Fibroblast of skin of right biceps (primary cell): ENCODE data around the gene CXCR1.
"Not testable (repeated sequence)": the region's sequence is repeated elsewhere in the genome, so short reads cannot be mapped to it uniquely, and the experiment has no call there.

Experiments
- DNase-seq: peaks from one replicate; pipeline ENCODE4 v3.0.0-alpha.2; 2013

The CXCR1 gene

DNA sequence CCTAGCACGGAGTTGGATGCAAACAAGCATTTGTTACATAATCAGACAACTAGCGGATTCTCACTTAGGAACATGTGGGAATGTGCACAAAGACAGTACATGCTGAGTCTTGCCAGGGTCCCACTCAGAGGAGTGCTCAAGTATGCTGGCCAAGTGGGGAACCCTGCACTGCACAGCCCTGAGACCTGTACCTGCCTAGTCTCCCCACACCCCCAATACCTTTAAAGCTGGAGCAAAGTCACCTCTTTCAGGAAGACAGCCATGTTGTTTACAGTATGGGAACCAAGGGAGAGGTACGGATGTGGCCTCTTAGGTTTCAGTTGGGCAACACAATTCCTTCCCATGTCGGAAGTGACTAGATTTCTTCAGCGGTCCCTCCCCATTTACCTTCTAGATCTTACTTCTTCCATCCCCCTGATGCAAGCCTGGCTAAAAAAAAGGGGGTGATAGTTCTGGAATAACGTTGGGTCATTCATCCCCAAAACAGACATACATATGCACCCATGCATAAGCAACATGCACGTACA lies 10.7 kb downstream of the CXCR1 start:
- DNase-seq: no peak

DNA sequence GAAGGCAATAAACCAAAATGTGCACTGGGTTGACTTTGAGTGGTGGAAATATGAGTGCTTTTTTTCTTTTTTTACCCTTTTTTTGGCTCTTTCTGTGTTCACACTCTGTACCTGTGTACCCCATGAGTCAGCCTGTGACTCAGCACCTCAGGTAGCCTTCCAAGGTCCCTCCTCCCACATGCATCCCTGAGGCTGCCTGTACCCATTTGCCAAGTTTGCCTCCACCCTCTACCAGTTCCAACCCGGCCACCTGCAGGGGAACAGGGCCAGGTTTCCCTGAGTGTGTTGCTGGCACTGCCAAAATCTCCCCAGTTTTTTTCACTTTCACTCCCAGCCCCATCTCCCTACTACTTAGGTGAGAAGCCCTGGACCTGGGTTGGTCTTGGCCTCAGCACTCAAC lies 14.0 kb downstream of the CXCR1 start:
- no peak for DNase-seq

GRCh38 chr2:218152172-218152571 lies 14.6 kb downstream of the CXCR1 start:
- no peak for DNase-seq

GRCh38 chr2:218149848-218150440 lies 16.8 kb downstream of the CXCR1 start:
- no peak for DNase-seq

DNA sequence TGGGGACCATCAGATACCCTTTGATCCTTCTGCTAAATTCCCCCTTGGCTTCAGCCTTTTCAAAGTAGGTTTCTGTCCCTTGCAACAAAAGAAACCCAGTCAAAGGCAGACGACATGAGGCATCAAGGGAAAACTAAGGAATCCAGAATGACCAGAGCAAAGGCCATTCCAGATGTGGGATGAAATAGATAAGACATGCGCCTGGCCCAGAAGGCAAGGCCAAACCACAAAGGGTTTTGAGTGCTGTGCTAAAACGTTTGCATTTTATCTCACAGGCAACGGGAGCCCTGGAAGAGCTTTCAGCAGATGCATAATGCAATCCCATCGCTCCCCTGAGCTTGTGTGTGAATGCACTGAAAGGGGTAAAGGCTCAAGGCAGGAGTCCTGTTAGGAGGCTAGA lies 17.7 kb downstream of the CXCR1 start:
- no peak for DNase-seq

GRCh38 chr2:218146056-218146455 lies 20.7 kb downstream of the CXCR1 start:
- DNase-seq: no peak

DNA sequence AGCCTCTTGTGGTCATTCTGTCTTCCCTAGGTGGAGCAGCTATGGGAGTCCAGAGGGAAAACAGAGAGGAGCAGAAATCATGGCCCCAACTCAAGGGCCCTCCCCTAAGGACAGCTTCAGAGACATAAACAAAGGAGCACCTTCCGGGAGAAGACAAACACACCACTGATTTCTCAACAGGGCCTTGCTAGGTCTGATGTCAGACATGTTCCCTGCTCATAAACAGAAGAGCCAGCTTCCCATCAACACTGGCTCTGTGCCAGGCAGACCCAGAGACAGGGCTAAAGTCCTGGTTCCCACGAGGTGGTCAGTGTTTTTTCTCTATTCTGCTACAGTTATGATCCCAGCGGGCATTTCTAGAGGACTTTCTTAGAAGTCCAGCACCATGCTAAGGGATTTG lies 21.6 kb downstream of the CXCR1 start:
- DNase-seq: no peak

GRCh38 chr2:218138047-218138446 lies 28.7 kb downstream of the CXCR1 start:
- DNase-seq: no peak

- no peak for DNase-seq
Measured at GRCh38 chr2:218137514-218137913, 29.2 kb downstream of the CXCR1 start.

- no peak for DNase-seq
Measured at GRCh38 chr2:218130822-218131221, 35.9 kb downstream of the CXCR1 start.

DNA sequence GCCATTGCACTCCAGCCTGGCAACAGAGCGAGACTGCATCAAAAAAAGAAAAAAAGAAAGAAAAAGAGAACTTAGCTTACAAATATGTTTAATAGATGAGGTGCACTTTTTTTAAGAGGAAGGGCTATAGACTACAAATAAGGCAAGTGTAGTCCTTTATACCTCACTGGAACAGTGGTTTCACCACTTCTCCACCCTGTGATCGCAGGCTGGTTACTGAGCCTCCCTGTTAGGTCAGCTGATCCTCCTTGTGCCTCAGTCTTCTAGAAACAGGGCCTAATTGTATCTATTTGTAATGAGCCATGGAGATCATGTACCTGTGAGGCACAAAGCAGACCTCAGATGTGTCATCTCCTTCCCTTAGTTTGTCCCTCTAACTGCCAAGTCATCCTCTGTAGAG lies 36.4 kb downstream of the CXCR1 start:
- no peak for DNase-seq

DNA sequence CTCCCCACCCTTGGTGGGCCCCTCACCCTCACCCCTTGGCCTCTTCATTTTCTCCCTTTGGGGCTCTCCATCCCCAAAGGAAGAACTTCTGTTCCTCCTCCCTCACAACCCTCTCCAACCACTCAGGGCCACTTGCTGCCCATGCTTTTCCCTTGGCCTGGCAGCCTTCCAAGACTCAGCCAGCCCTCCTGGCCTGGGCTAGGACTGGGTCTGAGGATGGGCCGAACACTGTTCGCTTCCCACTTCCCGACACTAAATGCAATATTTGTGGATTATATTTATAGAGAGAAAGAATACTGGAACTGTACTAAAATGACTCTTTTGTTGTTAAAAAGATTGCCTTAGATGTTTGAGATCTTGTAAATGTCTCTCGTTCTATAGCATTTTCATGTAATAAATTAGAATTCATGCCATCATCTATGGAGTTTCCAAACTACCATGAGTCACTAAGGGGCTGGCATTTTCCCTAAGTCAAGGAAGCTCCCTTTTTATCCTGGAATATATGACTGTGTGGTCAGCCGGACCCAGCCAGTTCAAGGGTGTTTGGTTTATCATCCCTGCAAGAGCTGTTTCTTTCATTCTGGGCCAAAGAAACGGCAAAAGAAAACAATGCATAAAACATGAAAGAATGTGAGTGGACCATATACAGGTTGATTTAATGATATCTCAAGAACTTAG lies 37.2 kb downstream of the CXCR1 start:
- DNase-seq: no peak

DNA sequence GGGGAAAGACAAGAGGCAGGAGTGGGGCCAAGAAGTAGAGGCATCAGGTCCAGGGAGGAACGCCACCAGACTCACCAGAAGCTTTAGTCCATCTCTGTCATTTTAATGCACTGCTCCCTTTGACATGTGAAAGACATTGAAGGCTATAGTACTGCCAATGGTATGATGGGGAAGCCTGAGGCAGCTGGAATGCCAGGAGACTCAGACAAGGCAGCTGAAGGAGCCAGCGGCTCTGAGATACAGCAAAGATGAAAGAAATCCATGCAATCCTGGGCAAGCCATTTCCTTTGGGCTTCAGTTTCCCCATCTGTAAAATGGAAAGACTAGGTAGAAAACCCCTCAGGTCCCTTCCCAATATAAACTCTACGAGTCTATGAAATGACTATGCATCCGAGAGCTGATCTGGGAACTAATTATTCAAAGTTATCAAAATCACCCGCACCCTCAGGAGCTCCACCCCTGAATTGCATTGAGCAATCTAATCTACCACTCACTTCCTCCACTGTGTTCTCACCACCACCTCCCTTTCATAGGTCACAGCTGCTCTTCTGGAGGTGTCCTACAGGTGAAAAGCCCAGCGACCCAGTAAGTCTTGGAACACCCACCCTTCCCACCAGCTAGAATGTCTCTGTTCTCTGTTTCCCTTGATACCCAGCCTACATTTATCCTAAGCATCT lies 37.8 kb downstream of the CXCR1 start:
- DNase-seq: no peak

DNA sequence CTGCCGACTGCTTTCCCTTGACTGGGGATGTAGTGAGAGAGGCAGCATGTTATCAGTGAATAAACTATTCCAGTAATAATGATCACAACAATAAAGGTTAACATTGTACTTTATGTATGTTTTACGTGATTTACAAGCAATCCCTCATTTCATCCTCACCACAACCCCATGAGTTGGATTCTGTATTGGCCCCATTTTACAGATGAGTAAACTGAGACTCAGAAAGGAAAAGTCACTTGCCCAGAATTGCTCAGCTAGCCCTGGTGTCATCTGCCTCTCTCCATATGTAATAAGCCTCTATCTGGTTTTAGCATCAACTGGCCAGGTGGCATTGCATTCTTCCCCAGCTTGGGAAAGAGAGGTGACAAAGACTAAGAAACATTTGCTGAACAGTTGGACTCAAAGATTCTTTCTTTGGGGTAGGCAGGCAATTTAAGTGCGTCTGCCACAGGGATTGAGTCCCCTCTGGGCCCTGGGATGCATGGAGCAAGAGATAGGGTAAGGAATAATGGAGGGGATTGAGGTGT lies 38.8 kb downstream of the CXCR1 start:
- no peak for DNase-seq

DNA sequence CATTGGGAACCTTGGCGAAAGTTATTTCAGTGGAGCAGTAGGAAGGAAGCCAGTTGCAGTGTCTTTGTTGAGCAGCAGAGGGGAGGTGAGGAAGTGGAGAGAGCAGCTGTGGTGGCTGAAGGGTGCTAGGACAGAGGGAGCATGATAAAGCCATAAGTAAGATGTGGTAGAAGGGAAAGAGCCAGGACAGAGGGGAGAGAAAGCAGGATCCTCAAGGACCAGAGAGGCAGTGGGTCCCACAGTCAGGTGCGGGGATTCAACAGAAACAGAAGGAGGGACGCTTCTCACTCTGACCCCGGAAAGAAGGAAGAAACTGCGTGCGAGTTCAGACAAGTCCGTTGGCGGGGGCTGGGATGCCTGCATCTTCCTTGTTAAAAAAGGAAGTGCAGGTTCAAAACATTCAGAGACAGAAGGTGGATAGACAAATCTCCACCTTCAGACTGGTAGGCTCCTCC lies 41.1 kb downstream of the CXCR1 start, which contains the start of gene CXCR2:
CXCR2 (plus strand) TSS at position 403 of the 455 bp plus-strand sequence. CDS start 8,774 bp downstream, outside the sequence.
- DNase-seq: no peak

DNA sequence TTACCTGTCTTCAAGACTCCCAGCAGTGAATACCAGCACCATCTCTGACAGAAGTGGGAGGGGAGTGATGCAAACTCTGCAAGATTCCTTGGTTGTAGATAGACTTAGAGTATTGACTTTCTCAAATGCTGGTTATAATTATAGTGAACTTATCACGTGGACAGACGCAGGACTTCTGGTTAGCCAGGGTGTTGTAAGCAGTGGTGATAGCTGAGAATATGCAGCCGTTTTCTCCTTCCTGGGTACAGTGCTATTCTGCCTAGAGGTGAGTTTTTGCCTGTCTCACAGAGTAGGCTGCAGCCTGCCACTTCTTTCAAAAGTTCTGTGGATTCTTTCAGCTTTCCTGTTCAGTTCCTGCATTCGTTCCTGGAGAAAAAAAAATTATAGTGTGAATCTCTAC lies 41.7 kb downstream of the CXCR1 start:
- DNase-seq: no peak

DNA sequence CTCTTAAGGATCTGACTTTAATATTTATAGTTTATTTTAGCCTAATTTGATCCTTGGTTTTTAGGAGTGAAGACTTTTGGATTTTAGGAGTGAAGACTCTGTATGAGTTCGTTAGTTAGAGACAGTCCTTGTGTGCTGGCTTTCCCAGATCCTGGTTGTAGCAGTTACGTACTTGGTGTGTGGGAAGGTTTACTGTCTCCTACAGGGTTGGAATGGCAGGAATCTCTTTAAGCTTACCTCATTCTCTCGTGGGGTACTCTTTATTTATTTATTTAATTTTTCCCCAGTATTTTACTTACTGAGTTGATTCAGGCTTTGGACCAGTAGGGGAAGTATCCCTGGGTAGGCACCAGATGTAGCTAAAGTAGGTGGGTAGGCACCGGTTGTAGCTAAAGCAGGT lies 42.8 kb downstream of the CXCR1 start:
- no peak for DNase-seq

GRCh38 chr2:218122286-218122685 lies 44.5 kb downstream of the CXCR1 start:
- not testable (repeated sequence) for DNase-seq

DNA sequence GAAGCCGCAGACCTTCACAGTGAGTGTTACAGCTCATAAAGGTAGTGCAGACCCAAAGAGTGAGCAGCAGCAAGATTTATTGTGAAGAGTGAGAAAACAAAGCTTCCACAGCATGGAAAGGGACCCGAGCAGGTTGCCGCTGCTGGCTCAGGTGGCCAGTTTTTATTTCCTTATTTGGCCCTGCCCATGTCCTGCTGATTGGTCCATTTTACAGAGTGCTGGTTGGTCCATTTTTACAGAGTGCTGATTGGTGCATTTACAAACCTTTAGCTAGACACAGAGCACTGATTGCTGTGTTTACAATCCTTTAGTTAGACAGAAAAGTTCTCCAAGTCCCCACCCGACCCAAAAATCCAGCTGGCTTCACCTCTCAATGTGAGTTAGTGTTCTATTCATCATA lies 45.0 kb downstream of the CXCR1 start:
- DNase-seq: not testable (repeated sequence)
